ENCODE measurements around the gene PCDHGA5.

- TF ChIP-seq CTCF (IDR thresholded peaks at IDR 0.05 in 4 of 5, conservative IDR thresholded peaks at IDR 0.05 in 1 of 5) (peak; percentile 26 to 48 (median 34)), POLR2A (IDR thresholded peaks at IDR 0.05) (no peak)
Measured at GRCh38 chr5:141359790-141360426, 4.1 kb upstream of the PCDHGA5 start, which contains the start of gene PCDHGB2.

All from gastrocnemius medialis (tissue), 4 donors.